Activated naive CD4-positive, alpha-beta T cell treated with anti-CD3 and anti-CD28 coated beads, Interleukin-2, amount 50 U/mL, for 16 hours (primary cell): ENCODE data around the gene F10.
"Not testable (repeated sequence)": the region's sequence is repeated elsewhere in the genome, so short reads cannot be mapped to it uniquely, and the experiment has no call there.

ENCODE experiments used
- DNase-seq: peaks from one replicate; pipeline ENCODE4 v3.0.0-alpha.2; 2020

Gene F10

GRCh38 chr13:113086991-113087922 is 35.3 kb upstream of the F10 start:
- no peak for DNase-seq

DNA sequence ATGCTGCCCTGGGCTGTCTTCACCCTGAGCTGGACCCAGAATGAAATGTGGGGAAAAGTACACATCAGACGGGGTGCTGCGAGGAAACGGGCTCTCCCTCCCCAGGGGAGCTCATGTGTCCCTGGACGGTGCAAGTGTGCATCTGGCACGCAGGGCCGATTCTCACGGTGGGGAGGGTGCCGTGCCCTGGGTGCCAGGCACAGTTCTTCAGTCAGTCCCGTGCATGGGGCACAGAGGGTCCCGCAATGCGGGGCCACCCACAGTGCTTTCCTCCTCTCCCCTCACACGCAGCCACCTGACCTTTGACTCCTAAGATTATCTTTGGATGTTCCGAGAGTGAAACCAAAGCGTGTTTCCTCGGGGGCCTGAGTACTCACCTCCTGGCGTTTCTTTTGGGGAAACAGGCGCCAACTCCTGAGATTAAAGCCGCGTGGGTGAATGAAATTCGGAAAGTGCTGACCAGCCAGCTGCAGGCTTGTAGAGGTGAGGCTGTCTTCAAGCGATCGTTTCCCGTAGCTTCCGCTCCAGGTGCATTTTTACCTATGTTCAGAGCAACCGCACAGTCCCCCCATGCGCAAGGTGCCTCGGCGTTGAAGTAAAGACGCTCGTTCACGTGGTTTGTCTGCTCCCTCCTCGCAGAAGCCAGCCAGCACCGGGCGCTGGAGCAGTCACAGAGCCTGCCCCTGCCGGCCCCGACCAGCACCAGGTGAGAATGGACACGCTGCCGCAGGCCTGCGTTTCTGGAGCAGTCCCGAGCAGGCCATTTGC is 34.5 kb upstream of the F10 start:
- DNase-seq, result no peak

DNA sequence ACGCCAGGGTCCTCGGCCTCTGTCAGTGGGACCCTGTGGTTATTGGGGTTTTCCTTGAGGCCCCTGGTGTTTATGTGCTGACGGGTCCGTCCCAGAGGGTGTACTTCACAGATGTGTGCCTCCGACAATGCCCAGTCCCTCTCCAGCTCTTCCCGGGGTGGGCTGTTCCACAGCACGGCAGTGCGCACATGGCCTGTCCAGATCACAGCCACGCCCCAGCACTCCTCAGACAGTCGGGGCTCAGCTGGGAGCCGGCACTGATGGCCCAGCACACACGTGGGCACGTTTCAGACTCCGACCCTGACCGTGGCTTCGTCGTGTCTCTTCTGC is 33.9 kb upstream of the F10 start:
- DNase-seq, result no peak

DNA sequence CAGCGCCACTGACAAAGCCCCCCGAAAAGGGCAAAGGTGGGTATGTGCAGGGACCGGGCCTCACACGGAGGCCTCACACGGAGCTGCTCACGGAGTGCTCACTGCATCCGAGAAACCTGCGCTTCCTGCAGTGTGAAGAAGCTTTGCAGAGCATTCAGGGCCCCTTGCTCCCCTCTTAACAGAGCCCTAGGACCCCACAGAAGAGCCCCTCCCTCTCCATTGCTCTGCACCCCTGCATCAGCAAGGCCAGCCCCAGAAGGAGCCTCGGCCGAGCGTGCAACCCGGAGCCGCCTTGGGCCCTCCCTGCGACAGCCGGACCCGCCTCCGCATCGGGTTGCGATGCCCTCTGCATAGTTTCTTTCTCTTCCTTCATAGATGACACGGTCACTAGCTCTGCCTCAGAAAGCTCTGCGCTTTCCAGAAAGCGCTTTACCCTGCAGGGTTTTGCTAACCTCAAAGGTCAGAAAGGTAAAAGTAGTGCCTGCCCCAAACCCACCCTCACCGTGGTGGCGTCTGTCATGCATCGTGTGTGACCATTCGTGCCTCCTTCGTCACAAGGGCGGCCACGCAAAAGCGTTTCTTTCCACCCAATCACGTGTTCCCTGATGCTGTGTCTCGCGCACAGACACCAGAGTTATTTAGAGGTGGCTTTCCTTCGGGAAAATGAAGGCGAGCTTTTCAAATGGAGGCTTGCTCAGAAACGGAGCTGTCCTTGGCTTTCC is 32.7 kb upstream of the F10 start:
- DNase-seq, result no peak

- DNase-seq, result no peak
These were observed 32.2 kb upstream of the F10 start for GRCh38 chr13:113090415-113090770.

- no peak for DNase-seq
These were observed 31.8 kb upstream of the F10 start for GRCh38 chr13:113090806-113091205.

DNA sequence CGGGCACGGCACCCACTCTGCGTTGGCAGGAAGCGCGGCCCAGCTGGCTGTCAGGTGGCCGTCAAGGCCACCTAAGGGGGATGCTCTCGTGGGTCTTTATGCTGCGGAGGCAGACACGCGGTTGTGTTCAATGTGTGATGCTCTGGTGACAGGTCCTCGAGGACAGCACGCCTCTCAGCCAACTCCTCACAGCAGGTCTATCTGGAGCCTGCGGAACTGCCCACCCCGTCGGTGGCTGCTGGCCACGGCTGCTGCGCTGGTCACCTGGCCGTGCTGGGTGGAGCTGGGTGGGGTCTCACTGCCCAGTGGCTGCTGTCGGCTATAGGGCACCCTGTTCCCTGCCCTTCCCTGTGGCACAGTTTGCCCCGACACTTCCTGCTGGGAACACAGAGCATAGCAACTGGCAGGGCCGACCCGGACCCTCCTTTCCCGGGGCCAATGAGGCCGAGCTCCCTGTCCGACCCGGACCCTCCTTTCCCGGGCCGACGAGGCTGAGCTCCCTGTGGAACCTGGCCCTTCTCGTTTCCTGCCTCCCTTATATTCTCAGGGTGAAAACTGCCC is 31.3 kb upstream of the F10 start:
- no peak for DNase-seq

GRCh38 chr13:113091891-113092775 is 30.5 kb upstream of the F10 start:
- DNase-seq, result no peak

GRCh38 chr13:113092776-113093579 is 29.6 kb upstream of the F10 start:
- no peak for DNase-seq

GRCh38 chr13:113093580-113094409 is 28.8 kb upstream of the F10 start:
- no peak for DNase-seq

GRCh38 chr13:113094410-113094800 is 28.2 kb upstream of the F10 start:
- no peak for DNase-seq

- no peak for DNase-seq
These were observed 27.2 kb upstream of the F10 start for GRCh38 chr13:113095146-113096051.

DNA sequence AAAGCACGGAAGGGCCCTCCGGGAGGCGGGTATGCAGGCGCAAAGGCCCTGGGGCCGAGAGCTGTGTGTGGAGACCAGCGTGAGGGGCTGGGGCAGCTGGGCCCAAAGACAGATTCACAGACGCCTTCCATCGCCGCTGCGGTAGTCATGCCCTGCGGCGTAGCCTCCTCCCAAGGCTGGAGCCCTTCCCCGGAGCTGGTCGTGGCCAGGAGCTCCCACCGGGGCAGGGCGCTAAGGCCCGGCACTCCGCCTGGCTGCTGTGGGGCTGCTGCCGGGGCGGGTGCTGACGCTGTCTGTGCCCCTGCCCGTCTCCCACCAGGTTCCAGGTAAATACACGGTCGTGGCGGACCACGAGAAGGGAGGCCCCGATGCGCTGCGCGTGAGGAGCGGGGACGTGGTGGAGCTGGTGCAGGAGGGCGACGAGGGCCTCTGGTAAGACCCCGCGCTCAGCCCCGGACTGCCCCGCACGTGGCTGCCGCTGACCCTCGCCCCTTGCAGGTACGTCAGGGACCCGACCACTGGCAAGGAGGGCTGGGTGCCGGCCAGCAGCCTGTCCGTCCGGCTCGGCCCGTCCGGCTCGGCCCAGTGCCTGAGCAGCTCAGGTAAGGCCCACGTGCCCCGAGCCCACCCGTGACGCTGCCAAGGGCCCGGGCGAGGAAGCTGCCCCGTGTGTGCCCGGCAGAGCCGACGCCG is 26.4 kb upstream of the F10 start:
- DNase-seq, result no peak

GRCh38 chr13:113096745-113097305 is 25.8 kb upstream of the F10 start:
- no peak for DNase-seq

- DNase-seq, result no peak
These were observed 24.9 kb upstream of the F10 start for GRCh38 chr13:113097651-113098050.

- no peak for DNase-seq
These were observed 24.4 kb upstream of the F10 start for GRCh38 chr13:113098162-113098732.

DNA sequence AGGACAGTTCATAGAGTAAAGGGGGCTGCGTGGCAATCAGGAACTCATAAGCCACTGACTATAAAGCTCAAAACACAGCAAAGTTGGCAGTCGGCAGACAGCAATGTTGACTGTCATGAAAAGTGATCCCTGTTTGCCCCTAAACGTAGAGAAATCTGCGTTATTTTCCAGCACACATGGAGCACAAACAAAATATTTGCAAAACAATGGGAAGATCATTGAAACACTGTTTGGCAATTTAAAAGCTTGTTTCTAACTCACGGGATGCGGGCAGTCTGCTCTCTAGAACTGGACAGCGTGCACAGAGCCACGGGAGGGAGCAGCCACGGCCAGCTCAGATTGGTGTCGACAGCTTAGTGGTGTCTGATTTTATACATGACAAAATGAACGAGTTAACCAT is 23.5 kb upstream of the F10 start:
- DNase-seq, result no peak

DNA sequence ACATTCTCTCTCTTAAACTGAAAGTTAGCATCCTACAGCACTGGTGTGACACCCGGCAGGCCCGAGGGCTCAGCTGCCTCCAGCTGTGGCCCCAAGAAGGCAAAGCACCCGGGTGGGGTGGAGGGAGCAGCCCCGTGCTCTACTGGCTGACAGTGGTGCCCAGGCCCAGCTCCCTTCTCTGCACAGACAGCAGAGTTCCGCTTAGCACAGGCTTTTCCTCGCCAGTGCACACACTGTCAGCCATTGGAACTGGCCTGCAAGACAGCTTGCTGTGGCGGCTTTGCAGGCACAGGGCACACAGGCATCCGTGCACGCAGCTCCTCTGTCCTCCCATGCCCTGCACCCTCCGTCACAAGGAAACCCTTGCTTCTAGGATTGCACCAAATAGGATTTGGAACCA is 20.3 kb upstream of the F10 start:
- DNase-seq, result not testable (repeated sequence)
